ENCODE data around the gene AP1B1. TPM values are rescaled to one million over a fixed set of nuclear protein-coding genes. Genes with fewer than 3 reads are reported as not detected.

The AP1B1 gene
- total RNA-seq: 10 to 100 TPM; 50.9 to 74.1 (median 55.8) TPM

- H3K4me1 ChIP-seq: peaks cover 0 to 45% (median 18%) of the 10 kb centered on the region in 3 donors
- WGBS, 2 donors (ENCODE audit: low coverage in 1 of 2): 0 to 5% methylated on average over 8 to 15 of the region's 68 CpGs
- ATAC-seq: peak; percentile 98
- peak within 1 kb of the TSS; percentile 42 to 73 for H3K4me3 ChIP-seq
- TF ChIP-seq POLR2AphosphoS5 (IDR thresholded peaks at IDR 0.05): peak; percentile 75
- no peak for TF ChIP-seq CTCF (IDR thresholded peaks at IDR 0.05)
- TF ChIP-seq POLR2A (IDR thresholded peaks at IDR 0.05): peak; percentile 41 to 50
- TF ChIP-seq EP300 (IDR thresholded peaks at IDR 0.05): no peak
- H3K36me3 ChIP-seq: peaks cover 0 to 20% of the 10 kb centered on the region in 2 donors
- no peaks in the 10 kb centered on the region for H3K27me3 ChIP-seq
- H3K9me3 ChIP-seq: no peaks in the 10 kb centered on the region
- H3K27ac ChIP-seq: peak within 1 kb of the TSS; percentile 13 to 92 (median 86)
Observed at GRCh38 chr22:29387921-29388758, at the start of gene AP1B1. Gene AP1B1, minus strand, starts transcription at chr22:29388570. Its CDS starts 21,327 bp downstream, at chr22:29367243.

- Histone ChIP-seq H3K9me3 (no peaks in the 10 kb centered on the region), H3K4me1 (no peaks in the 10 kb centered on the region), H3K27ac (no peak overlapping the region), H3K4me3 (no peak overlapping the region), H3K27me3 (peaks cover 47% of the 10 kb centered on the region), H3K36me3 (no peaks in the 10 kb centered on the region)
- 20 to 46% methylated on average over 5 of the region's 5 CpGs for WGBS, 2 donors (ENCODE audit: low coverage in 1 of 2)
- TF ChIP-seq POLR2A (IDR thresholded peaks at IDR 0.05) (no peak), POLR2AphosphoS5 (IDR thresholded peaks at IDR 0.05) (no peak), CTCF (IDR thresholded peaks at IDR 0.05) (no peak)
- no peak for ATAC-seq
Observed at GRCh38 chr22:29435236-29436136, 47.1 kb upstream of the AP1B1 start.

- H3K4me1 ChIP-seq: no peaks in the 10 kb centered on the region
- no peaks in the 10 kb centered on the region for H3K9me3 ChIP-seq
- TF ChIP-seq EP300 (IDR thresholded peaks at IDR 0.05) (no peak), POLR2A (IDR thresholded peaks at IDR 0.05) (no peak), POLR2AphosphoS5 (IDR thresholded peaks at IDR 0.05) (no peak), CTCF (IDR thresholded peaks at IDR 0.05) (no peak)
- H3K27ac ChIP-seq: no peak overlapping the region
- no peak for ATAC-seq
- no peaks in the 10 kb centered on the region for H3K36me3 ChIP-seq
- peaks cover 47% of the 10 kb centered on the region for H3K27me3 ChIP-seq
- H3K4me3 ChIP-seq: no peak overlapping the region
- 88 to 92% methylated on average over 5 to 7 of the region's 7 CpGs for WGBS, 2 donors (ENCODE audit: low coverage in 1 of 2)
Observed at GRCh38 chr22:29434288-29434687, 45.9 kb upstream of the AP1B1 start.

- peaks cover 43% of the 10 kb centered on the region for H3K27me3 ChIP-seq
- no peak for ATAC-seq
Observed at GRCh38 chr22:29433856-29434255, 45.5 kb upstream of the AP1B1 start.

More at GRCh38 chr22:29433856-29434255, 45.5 kb upstream of the AP1B1 start:
- WGBS, 2 donors (ENCODE audit: low coverage in 1 of 2): 95 to 100% methylated on average over 1 to 3 of the region's 3 CpGs
- Histone ChIP-seq H3K4me1 (no peaks in the 10 kb centered on the region), H3K4me3 (no peak overlapping the region), H3K9me3 (no peaks in the 10 kb centered on the region), H3K36me3 (no peaks in the 10 kb centered on the region), H3K27ac (no peak overlapping the region)
- no peak for TF ChIP-seq CTCF (IDR thresholded peaks at IDR 0.05)
- no peak for TF ChIP-seq EP300 (IDR thresholded peaks at IDR 0.05)
- no peak for TF ChIP-seq POLR2AphosphoS5 (IDR thresholded peaks at IDR 0.05)
- TF ChIP-seq POLR2A (IDR thresholded peaks at IDR 0.05): no peak
